ENCODE data around the gene BLM.

GRCh38 chr15:90860450-90860849 lies 143.3 kb downstream of the BLM start:
- TF ChIP-seq POLR2A (IDR thresholded peaks at IDR 0.05) = no peak
- TF ChIP-seq CTCF (IDR thresholded peaks at IDR 0.05) = no peak
